Astrocyte (in vitro differentiated cells and primary cell): ENCODE measurements around the gene MET. TPM values are rescaled to one million over a fixed set of nuclear protein-coding genes. Genes with fewer than 3 reads are reported as not detected.

ENCODE experiments used
- DNase-seq: peaks from one replicate; pipeline ENCODE4 v3.0.0-alpha.2; 2010; ENCODE audit warnings: low read depth
- FAIRE-seq: peaks from 2 replicates; lab custom pipeline; 2011; peaks lifted over from hg19 to GRCh38; lab: Jason Lieb, UNC
- H2AFZ ChIP-seq: 2 replicates; pipeline ENCODE4 v1.6.0; 2012; ENCODE audit warnings: low read depth, low read length, inconsistent platforms
- H3K27ac ChIP-seq: 2 replicates; pipeline ENCODE4 v1.5.1; 2011; ENCODE audit warnings: low read depth, low read length, inconsistent platforms
- H3K27me3 ChIP-seq: 2 replicates; pipeline ENCODE4 v1.6.0; 2011; ENCODE audit warnings: low read length, inconsistent platforms; ENCODE audit not compliant: insufficient read depth
- H3K36me3 ChIP-seq: 2 replicates; pipeline ENCODE4 v1.5.1; 2011; ENCODE audit warnings: low read length, inconsistent platforms; ENCODE audit not compliant: insufficient read depth
- H3K4me1 ChIP-seq: 2 replicates; pipeline ENCODE4 v1.5.1; 2011; ENCODE audit warnings: low read length, inconsistent platforms; ENCODE audit not compliant: insufficient read depth
- H3K4me2 ChIP-seq: 2 replicates; pipeline ENCODE4 v1.6.0; 2012; ENCODE audit warnings: low read length, inconsistent platforms
- H3K4me3 ChIP-seq: 2 replicates; pipeline ENCODE4 v1.5.1; 2011; ENCODE audit warnings: low read depth, mild to moderate bottlenecking, low read length, inconsistent platforms; ENCODE audit not compliant: insufficient read depth
- H3K79me2 ChIP-seq: 2 replicates; pipeline ENCODE4 v1.6.0; 2012; ENCODE audit warnings: mild to moderate bottlenecking, low read length, inconsistent platforms; ENCODE audit not compliant: insufficient read depth
- H3K9ac ChIP-seq: 2 replicates; pipeline ENCODE4 v1.6.0; 2012; ENCODE audit warnings: mild to moderate bottlenecking, low read length, inconsistent platforms
- H3K9me3 ChIP-seq: 2 replicates; pipeline ENCODE4 v1.5.1; 2012; ENCODE audit warnings: low read depth, mild to moderate bottlenecking, low read length, inconsistent platforms; ENCODE audit not compliant: insufficient read depth
- H4K20me1 ChIP-seq: 2 replicates; pipeline ENCODE4 v1.6.0; 2012; ENCODE audit warnings: low read length, inconsistent platforms; ENCODE audit not compliant: insufficient read depth
- H3K27ac Mint-ChIP-seq: one replicate; pipeline ENCODE4 v1.8.0; 2021; ENCODE audit warnings: mild to moderate bottlenecking, mixed read lengths; ENCODE audit not compliant: unreplicated experiment
- H3K27me3 Mint-ChIP-seq: one replicate; pipeline ENCODE4 v1.8.0; 2021; ENCODE audit warnings: low read depth, mixed read lengths; ENCODE audit not compliant: unreplicated experiment
- H3K36me3 Mint-ChIP-seq: one replicate; pipeline ENCODE4 v1.8.0; 2021; ENCODE audit warnings: low read depth, mixed read lengths; ENCODE audit not compliant: unreplicated experiment
- H3K4me1 Mint-ChIP-seq: one replicate; pipeline ENCODE4 v1.8.0; 2021; ENCODE audit warnings: low read depth, mixed read lengths; ENCODE audit not compliant: unreplicated experiment
- H3K4me3 Mint-ChIP-seq: one replicate; pipeline ENCODE4 v1.8.0; 2021; ENCODE audit warnings: mild to moderate bottlenecking, moderate library complexity, mixed read lengths; ENCODE audit not compliant: unreplicated experiment
- H3K9me3 Mint-ChIP-seq: one replicate; pipeline ENCODE4 v1.8.0; 2021; ENCODE audit warnings: mild to moderate bottlenecking, mixed read lengths; ENCODE audit not compliant: unreplicated experiment
- CTCF ChIP-seq: IDR thresholded peaks from 2 replicates; pipeline ENCODE4 v1.5.1; 2011; ENCODE audit warnings: low read depth, mild to moderate bottlenecking, inconsistent platforms, low read length, moderate library complexity; ENCODE audit not compliant: insufficient read depth
- EZH2 ChIP-seq: IDR thresholded peaks from 2 replicates; pipeline ENCODE4 v1.6.1; 2012; ENCODE audit warnings: mild to moderate bottlenecking, low read length, inconsistent platforms; ENCODE audit not compliant: insufficient read depth
- total RNA-seq: library from RNA; stranded (reverse); gene quantifications from 2 replicates; pipeline ENCODE4 v1.2.1, GENCODE V29; 2021

The MET gene
- total RNA-seq, 1 donor from 2014 or later = 8.2 TPM

DNA sequence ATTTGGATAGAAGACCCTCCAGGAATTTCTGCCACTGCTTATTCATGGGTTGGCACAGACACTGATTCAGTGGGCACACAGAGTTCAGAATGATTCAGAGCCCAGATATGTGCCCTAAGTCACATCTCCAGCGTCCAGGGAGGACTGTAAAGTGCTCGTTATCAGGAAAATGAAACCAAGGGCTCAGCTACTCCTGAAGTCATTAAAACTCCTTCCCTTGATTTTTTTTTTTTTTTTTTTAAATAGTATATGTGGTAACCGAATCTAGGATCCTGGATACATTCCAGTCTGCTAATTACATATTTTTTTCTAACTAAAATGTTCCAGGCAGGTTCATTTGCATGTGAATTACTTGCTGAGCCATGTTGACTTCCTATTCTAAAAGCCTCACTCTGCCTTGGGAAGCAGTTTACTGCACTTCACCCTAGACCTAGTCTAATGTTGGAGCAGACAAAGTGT is 34.7 kb downstream of the MET start:
- FAIRE-seq (peak; percentile 88), DNase-seq (peak; percentile 63)
- H3K4me3 ChIP-seq = peak overlapping the region; percentile 39
- H4K20me1 ChIP-seq = no peaks in the 10 kb centered on the region
- H3K79me2 ChIP-seq = peaks cover 61% of the 10 kb centered on the region
- H2AFZ ChIP-seq = no peak overlapping the region
- peak overlapping the region; percentile 50 for H3K27ac ChIP-seq
- Mint-ChIP-seq H3K9me3 (no peaks in the 10 kb centered on the region), H3K27ac (peak overlapping the region; percentile 85), H3K4me3 (no peak overlapping the region), H3K27me3 (no peaks in the 10 kb centered on the region), H3K4me1 (peaks cover 24% of the 10 kb centered on the region), H3K36me3 (no peaks in the 10 kb centered on the region)
- peaks cover 20% of the 10 kb centered on the region for H3K4me1 ChIP-seq
- H3K9me3 ChIP-seq = no peaks in the 10 kb centered on the region
- H3K9ac ChIP-seq = peak overlapping the region; percentile 17
- TF ChIP-seq EZH2 (no peak), CTCF (no peak)
- peak overlapping the region; percentile 75 for H3K4me2 ChIP-seq
- H3K36me3 ChIP-seq = peaks cover 12% of the 10 kb centered on the region
- no peaks in the 10 kb centered on the region for H3K27me3 ChIP-seq

DNA sequence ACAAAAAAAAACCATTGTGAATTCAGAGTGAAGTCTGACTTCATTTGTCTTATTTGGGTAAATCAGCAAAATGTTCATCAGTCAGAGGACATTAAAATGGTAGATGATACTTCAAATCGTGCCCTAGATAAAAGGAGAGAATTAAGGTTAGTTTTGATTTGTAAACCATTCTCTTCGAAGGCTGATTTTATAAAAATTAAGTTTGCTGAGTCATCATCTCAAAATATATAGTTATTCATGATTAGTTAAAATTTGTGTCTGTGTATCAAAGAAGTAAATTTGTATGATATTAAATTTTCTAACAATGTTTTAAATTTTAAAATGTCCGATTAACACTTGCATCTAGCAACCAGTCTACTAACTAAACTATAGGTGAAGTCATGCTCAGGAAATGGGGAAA is 35.3 kb downstream of the MET start:
- Histone ChIP-seq H3K4me3 (peak overlapping the region; percentile 39), H3K9ac (peak overlapping the region; percentile 17)

More for the DNA sequence above, 35.3 kb downstream of the MET start:
- no peak overlapping the region for H3K4me3 Mint-ChIP-seq
- TF ChIP-seq CTCF = no peak
- DNase-seq (no peak), FAIRE-seq (no peak)
- peak overlapping the region; percentile 75 for H3K4me2 ChIP-seq
- no peaks in the 10 kb centered on the region for H3K27me3 Mint-ChIP-seq
- H3K36me3 ChIP-seq = peaks cover 9% of the 10 kb centered on the region
- H3K9me3 ChIP-seq = no peaks in the 10 kb centered on the region
- H3K36me3 Mint-ChIP-seq = no peaks in the 10 kb centered on the region
- H3K27ac Mint-ChIP-seq = peak overlapping the region; percentile 75
- no peak overlapping the region for H2AFZ ChIP-seq
- peak overlapping the region; percentile 50 for H3K27ac ChIP-seq
- peaks cover 24% of the 10 kb centered on the region for H3K4me1 Mint-ChIP-seq
- H3K79me2 ChIP-seq = peaks cover 67% of the 10 kb centered on the region
- no peaks in the 10 kb centered on the region for H3K9me3 Mint-ChIP-seq
- peaks cover 20% of the 10 kb centered on the region for H3K4me1 ChIP-seq
- H4K20me1 ChIP-seq = no peaks in the 10 kb centered on the region
- H3K27me3 ChIP-seq = no peaks in the 10 kb centered on the region
